Occipital lobe (tissue), 3 donors: ENCODE data around the gene HNRNPA3. TPM values are rescaled to one million over a fixed set of nuclear protein-coding genes. Genes with fewer than 3 reads are reported as not detected.

Source experiments
- DNase-seq: peaks from one replicate; lab custom pipeline; 2025; lab: John Stamatoyannopoulos, UW
- small RNA-seq: library from RNA; depleted of rRNA; stranded (forward); fragments of <200 nt; gene quantifications from one replicate; pipeline ENCODE3, GENCODE V24; 2014
- total RNA-seq: library from RNA; depleted of rRNA; stranded (reverse); fragments of >200 nt; gene quantifications from one replicate; pipeline ENCODE4 v1.2.3, GENCODE V29; 2014

HNRNPA3 gene
- total RNA-seq, 1 donor from 2014 or later = 81.6 TPM

DNA sequence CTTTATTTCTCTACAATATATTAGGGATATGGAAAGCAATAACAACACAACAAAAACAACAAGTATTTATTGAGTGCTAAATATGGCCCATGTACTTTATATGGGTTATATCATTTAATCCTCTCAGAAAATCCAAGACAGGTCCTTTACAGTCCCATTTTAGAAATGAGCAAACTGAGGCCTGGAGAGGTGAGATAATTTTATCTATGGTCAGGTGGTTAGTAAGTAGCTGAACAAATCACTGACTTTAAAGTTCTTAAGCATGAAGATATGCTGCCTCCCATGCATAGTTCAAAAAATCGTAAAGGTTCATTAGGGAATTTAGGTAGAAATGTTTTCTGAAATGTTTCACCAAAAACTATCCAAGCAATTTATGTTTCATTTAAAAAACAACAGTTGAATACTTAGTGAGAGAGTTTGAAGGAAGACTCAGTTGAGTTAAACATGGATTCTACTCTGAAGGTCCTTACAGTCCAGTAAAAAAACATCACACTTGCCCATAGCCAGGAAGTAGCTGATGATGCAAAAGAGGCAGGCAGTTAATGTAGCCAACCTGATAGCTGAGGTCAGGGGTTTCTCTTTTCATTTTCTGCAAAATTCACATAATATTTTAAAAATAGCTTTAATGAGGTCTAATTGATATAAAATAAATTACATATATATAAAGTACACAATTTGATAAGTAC lies 59.5 kb downstream of the HNRNPA3 start:
- no peak for DNase-seq

DNA sequence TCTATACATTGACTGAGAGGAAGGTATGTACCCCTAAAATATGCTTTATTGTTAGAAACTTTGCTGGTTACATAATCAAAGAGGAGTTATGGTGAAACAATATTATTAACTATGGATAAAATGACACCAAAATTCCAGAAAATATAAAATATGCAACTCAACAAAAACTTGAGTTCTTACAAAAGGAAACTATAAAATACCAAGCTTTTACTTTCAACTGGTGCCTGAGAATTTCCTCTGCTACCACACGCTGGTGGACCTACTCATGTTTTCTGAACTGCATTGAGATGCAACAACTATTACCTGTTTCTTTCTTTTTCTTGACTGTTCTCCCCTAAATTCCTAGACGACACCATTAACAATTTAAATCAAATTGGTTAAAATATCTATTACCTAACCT lies 60.2 kb downstream of the HNRNPA3 start:
- no peak for DNase-seq

DNA sequence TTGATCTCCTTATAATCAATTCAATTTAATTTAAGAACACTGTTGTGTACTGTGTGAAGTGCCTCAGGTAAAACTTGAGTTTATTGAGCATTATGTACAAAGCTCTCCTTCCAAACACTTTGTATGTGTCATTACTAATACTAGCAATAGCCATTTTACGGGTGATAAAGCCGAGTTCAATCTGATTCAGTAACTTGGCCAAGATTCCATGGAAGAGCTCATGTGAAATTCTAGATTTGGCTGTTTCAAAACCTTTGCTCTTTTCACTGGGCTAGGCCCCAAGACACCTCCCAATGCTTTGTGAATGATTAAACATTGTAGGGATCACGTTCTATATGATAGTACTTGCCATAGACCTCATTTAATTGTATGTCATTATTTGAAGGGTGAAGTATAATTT lies 60.8 kb downstream of the HNRNPA3 start:
- no peak for DNase-seq

Small RNAs within 50 kb of the gene (small RNA-seq; reads per million reads assigned to genes)
- gene MIR3128 = not detected
- gene RF00019 = not detected

Other genes starting within 250 kb of the HNRNPA3 start
- gene NFE2L2, start 51.9 kb downstream of the HNRNPA3 start, total RNA-seq = 13.4 TPM
- 71.3 TPM for gene AGPS, start 180.0 kb downstream of the HNRNPA3 start, total RNA-seq